Vagina (tissue), 2 donors: ENCODE data around the gene FNDC11. TPM values are rescaled to one million over a fixed set of nuclear protein-coding genes. Genes with fewer than 3 reads are reported as not detected.

Source experiments
- DNase-seq, 2 donors: peaks; one replicate each; pipeline ENCODE4 v3.0.0-alpha.2; 2017; ENCODE audit errors: extremely low spot score in 2 of 2
- H3K27ac ChIP-seq: fragments of 200-600 bp; sonication (generic); one replicate; pipeline ENCODE4 v1.5.1; 2019
- H3K27me3 ChIP-seq: fragments of 200-600 bp; sonication (generic); one replicate; pipeline ENCODE4 v1.5.1; 2019
- H3K36me3 ChIP-seq, 2 donors: fragments of 200-600 bp; sonication (generic); one replicate each; pipeline ENCODE4 v1.5.1; 2017 to 2019
- H3K4me1 ChIP-seq: fragments of 200-600 bp; sonication (generic); one replicate; pipeline ENCODE4 v1.5.1; 2019
- H3K4me3 ChIP-seq, 2 donors: fragments of 200-600 bp; sonication (generic); 1 replicate in 1 of 2; 2 replicates in 1 of 2; pipeline ENCODE4 v1.5.1; 2016 to 2019
- H3K9me3 ChIP-seq: fragments of 200-600 bp; sonication (generic); one replicate; pipeline ENCODE4 v1.5.1; 2019
- POLR2A ChIP-seq, 2 donors: fragments of 450-650 bp; IDR thresholded peaks; one replicate each; pipeline ENCODE4 v1.6.1; 2017; ENCODE audit warnings: antibody characterized with exemption in 2 of 2, mild to moderate bottlenecking in 2 of 2, moderate library complexity in 2 of 2
- POLR2AphosphoS5 ChIP-seq, 2 donors: sonication (generic); formaldehyde crosslinking; IDR thresholded peaks; one replicate each; pipeline ENCODE4 v1.9.0; 2017; ENCODE audit warnings: antibody characterized with exemption in 2 of 2, mild to moderate bottlenecking in 2 of 2, low read depth in 1 of 2; ENCODE audit not compliant: insufficient read depth in 1 of 2
- intact Hi-C: fragments of 100-400 bp; cut with DNase I; formaldehyde crosslinking; loops from one replicate; pipeline ENCODE4 v1.15.1; 2023
- total RNA-seq: library from RNA; depleted of rRNA; stranded (reverse); fragments of >200 nt; gene quantifications from one replicate; pipeline ENCODE4 v1.2.3, GENCODE V29; 2016
- TF ChIP-seq, protein P1 (sequence below), 3 experiments: fragments of 450-650 bp in 2 of 3; fragments of 200-600 bp in 1 of 3; sonication (generic) in 1 of 3; IDR thresholded peaks; one replicate each; pipeline ENCODE4 v1.5.1; 2017 to 2019; ENCODE audit warnings: antibody characterized with exemption in 3 of 3, mild to moderate bottlenecking in 2 of 3, moderate library complexity in 2 of 3

The FNDC11 gene
- total RNA-seq, 1 donor from 2014 or later, result not detected

- intact Hi-C loops, result no loop called here
- no peak for DNase-seq
- H3K4me1 ChIP-seq, result no peaks in the 10 kb centered on the region
Measured at GRCh38 chr20:63560856-63561609, 7.1 kb downstream of the FNDC11 start.

DNA sequence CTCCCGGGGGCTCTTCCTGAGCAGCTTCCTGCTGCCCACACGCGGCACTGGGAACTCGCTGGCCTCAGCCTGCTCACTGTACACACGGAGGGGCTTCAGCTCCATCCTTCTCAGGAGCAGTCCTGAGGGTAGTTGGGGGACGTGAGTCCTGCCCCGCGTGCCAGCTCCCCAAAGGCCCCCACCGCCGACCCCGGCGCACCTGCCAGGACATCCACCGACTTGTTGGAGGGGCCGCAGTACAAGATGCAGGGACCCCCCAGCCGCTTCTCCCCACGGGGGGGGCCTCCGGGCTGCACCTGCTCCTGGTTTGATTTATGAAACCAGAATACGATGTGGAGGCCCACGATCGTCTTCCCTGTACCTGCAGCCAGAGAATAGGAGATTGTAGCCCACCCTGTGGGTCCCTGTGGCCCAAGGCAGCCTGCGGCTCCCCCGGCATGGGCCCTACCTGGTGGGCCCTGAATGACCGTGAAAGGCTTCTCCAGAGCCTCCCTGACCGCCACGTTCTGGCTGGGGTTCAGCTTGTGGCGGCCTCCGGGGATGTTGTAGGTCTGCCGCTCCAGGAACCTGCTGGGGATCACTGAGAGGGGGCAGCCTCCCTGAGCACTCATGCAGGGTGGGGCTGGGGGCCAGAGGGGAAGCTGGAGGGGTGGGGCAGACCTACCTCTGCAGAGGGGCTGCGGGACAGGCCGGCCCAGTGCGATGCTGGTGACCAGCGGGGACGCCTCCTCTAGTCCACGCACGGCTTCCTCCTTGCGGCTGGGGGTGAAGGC is 7.9 kb downstream of the FNDC11 start:
- H3K36me3 ChIP-seq, result peaks cover 0 to 47% of the 10 kb centered on the region in 2 donors
- no peak for TF ChIP-seq POLR2AphosphoS5 (IDR thresholded peaks at IDR 0.05; ENCODE audit: insufficient read depth in 1 of 2, low read depth in 1 of 2)
- no peak for TF ChIP-seq POLR2A (IDR thresholded peaks at IDR 0.05)
- no peak overlapping the region for H3K27ac ChIP-seq
- H3K27me3 ChIP-seq, result no peaks in the 10 kb centered on the region
- H3K4me1 ChIP-seq, result no peaks in the 10 kb centered on the region
- no peaks in the 10 kb centered on the region for H3K9me3 ChIP-seq
- H3K4me3 ChIP-seq, result no peak overlapping the region
- intact Hi-C loops, result no loop called here
- DNase-seq, result no peak

More at GRCh38 chr20:63560856-63561609, 7.1 kb downstream of the FNDC11 start:
- Histone ChIP-seq H3K27me3 (no peaks in the 10 kb centered on the region), H3K4me3 (no peak overlapping the region), H3K36me3 (peaks cover 0 to 47% of the 10 kb centered on the region in 2 donors), H3K27ac (no peak overlapping the region), H3K9me3 (no peaks in the 10 kb centered on the region)
- TF ChIP-seq, protein P1, sequence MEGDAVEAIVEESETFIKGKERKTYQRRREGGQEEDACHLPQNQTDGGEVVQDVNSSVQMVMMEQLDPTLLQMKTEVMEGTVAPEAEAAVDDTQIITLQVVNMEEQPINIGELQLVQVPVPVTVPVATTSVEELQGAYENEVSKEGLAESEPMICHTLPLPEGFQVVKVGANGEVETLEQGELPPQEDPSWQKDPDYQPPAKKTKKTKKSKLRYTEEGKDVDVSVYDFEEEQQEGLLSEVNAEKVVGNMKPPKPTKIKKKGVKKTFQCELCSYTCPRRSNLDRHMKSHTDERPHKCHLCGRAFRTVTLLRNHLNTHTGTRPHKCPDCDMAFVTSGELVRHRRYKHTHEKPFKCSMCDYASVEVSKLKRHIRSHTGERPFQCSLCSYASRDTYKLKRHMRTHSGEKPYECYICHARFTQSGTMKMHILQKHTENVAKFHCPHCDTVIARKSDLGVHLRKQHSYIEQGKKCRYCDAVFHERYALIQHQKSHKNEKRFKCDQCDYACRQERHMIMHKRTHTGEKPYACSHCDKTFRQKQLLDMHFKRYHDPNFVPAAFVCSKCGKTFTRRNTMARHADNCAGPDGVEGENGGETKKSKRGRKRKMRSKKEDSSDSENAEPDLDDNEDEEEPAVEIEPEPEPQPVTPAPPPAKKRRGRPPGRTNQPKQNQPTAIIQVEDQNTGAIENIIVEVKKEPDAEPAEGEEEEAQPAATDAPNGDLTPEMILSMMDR (IDR thresholded peaks at IDR 0.05), result no peak
- TF ChIP-seq POLR2A (IDR thresholded peaks at IDR 0.05) (no peak), POLR2AphosphoS5 (IDR thresholded peaks at IDR 0.05; ENCODE audit: insufficient read depth in 1 of 2, low read depth in 1 of 2) (no peak)

DNA sequence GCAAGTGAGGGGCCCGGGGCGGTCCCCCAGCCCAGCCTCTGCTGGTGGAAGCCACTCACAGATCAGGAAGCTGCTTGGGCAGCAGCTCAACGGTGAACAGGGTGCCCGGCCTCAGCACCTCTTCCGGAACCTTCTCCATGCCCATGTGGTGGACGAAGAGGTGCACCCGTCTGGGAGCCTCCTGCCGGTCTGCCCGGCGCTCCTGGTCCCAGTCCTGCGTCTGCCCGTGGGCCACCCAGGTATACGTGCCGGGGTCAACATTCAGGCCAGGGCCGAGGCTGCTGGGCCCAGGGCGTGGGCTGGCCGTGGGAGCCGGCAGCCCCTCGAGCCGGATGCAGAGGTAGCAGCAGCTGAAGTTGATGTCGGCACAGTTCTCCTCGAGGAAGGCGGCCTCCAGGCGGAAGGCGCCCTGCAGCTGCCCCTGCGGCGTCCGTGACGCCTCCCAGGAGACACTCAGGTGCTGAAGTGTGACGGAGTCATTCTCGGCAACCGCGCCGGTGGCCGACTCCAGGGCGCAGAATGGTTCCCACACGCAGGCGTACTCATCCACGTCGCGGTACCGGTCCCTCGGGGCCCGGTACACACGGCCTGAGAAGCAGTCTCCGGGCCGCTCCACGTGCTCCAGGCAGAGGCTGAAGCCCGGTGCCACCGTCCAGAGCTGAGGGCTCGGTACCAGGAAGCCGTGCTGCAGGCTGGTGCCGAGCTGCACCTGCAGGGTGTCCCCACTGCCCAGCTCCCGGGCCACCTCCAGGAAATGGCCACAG is 8.7 kb downstream of the FNDC11 start:
- intact Hi-C loops, result no loop called here
- no peak for DNase-seq
- Histone ChIP-seq H3K4me3 (no peak overlapping the region), H3K36me3 (peaks cover 0 to 47% of the 10 kb centered on the region in 2 donors), H3K4me1 (no peaks in the 10 kb centered on the region), H3K27me3 (no peaks in the 10 kb centered on the region), H3K9me3 (no peaks in the 10 kb centered on the region), H3K27ac (no peak overlapping the region)
- no peak for TF ChIP-seq POLR2AphosphoS5 (IDR thresholded peaks at IDR 0.05; ENCODE audit: insufficient read depth in 1 of 2, low read depth in 1 of 2)
- TF ChIP-seq, protein P1 (IDR thresholded peaks at IDR 0.05), result no peak

GRCh38 chr20:63563225-63563935 is 9.4 kb downstream of the FNDC11 start:
- intact Hi-C loops, result no loop called here
- TF ChIP-seq, protein P1 (IDR thresholded peaks at IDR 0.05), result no peak
- Histone ChIP-seq H3K4me1 (no peaks in the 10 kb centered on the region), H3K27ac (no peak overlapping the region), H3K9me3 (no peaks in the 10 kb centered on the region), H3K36me3 (peaks cover 0 to 47% of the 10 kb centered on the region in 2 donors), H3K4me3 (no peak overlapping the region), H3K27me3 (no peaks in the 10 kb centered on the region)
- DNase-seq, result no peak
